ENCODE results near the gene NAPA. TPM values are rescaled to one million over a fixed set of nuclear protein-coding genes. Genes with fewer than 3 reads are reported as not detected.

The NAPA gene
- total RNA-seq, 6 donors from 2014 or later = 107 to 183 (median 152) TPM

DNA sequence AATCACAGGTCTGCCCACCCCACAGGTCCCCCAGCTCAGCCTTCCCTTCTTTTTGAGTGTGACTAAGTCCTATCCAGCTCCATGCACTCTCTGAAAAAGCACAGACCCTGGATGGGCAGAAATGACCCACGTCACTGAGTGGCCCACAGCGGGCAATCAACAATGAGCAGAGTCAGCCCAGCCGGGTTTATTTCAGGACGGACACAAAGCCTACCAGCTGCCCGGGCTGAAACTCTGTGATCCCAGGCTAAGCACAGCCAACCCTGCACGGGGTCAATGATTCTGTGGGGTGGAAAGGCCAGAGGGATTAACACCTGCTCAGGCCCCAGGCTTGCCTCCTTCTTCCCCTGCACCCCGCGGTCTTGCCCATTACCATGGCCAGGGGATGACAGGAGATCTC, 8.4 kb downstream of the NAPA start:
- Histone ChIP-seq H3K4me1 (peaks cover 47 to 54% (median 48%) of the 10 kb centered on the region in 4 donors), H3K4me3 (no peak overlapping the region), H3K36me3 (peaks cover 0 to 51% (median 26%) of the 10 kb centered on the region in 4 donors), H3K27me3 (no peaks in the 10 kb centered on the region), H3K27ac (no peak overlapping the region), H3K9me3 (no peaks in the 10 kb centered on the region)
- ATAC-seq (ENCODE audit: low FRiP score in 2 of 2) = no peak
- 83 to 96% methylated on average over 5 to 6 of the region's 8 CpGs for WGBS, 2 donors
- DNase-seq = no peak
- no peak for TF ChIP-seq POLR2AphosphoS5 (IDR thresholded peaks at IDR 0.05)
- no peak for TF ChIP-seq EP300 (IDR thresholded peaks at IDR 0.05)
- no peak for TF ChIP-seq CTCF (IDR thresholded peaks at IDR 0.05)
- no peak for TF ChIP-seq POLR2A (IDR thresholded peaks at IDR 0.05)

DNA sequence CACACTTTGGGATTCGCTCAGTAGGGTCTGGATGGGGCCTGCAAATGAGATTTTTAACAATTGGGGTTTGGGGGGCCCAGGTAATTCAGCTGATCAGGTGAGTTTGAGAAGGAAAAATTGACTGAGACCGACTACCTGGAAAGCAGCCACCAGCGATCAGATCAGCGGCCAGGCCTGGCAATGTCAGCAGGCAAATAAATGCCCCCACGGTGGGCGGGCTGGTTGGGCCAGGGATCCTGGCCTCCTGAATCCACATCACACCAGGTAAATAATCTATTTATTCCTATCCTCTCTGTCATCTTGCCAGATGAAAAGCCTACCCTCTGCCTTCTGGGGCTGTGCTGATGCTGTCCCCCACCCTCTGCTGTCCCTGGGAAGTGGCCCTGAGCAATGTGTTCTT, 9.4 kb downstream of the NAPA start:
- no peak for ATAC-seq (ENCODE audit: low FRiP score in 2 of 2)
- no peak for DNase-seq
- peaks cover 0 to 58% (median 35%) of the 10 kb centered on the region in 4 donors for H3K36me3 ChIP-seq
- H3K4me1 ChIP-seq = peaks cover 37 to 44% (median 38%) of the 10 kb centered on the region in 4 donors
- no peak overlapping the region for H3K4me3 ChIP-seq
- 94 to 98% methylated on average over 6 of the region's 6 CpGs for WGBS, 2 donors
- H3K27me3 ChIP-seq = no peaks in the 10 kb centered on the region
- H3K27ac ChIP-seq = no peak overlapping the region
- no peaks in the 10 kb centered on the region for H3K9me3 ChIP-seq
- TF ChIP-seq POLR2AphosphoS5 (IDR thresholded peaks at IDR 0.05) (no peak), CTCF (IDR thresholded peaks at IDR 0.05) (no peak), POLR2A (IDR thresholded peaks at IDR 0.05) (no peak), EP300 (IDR thresholded peaks at IDR 0.05) (no peak)

DNA sequence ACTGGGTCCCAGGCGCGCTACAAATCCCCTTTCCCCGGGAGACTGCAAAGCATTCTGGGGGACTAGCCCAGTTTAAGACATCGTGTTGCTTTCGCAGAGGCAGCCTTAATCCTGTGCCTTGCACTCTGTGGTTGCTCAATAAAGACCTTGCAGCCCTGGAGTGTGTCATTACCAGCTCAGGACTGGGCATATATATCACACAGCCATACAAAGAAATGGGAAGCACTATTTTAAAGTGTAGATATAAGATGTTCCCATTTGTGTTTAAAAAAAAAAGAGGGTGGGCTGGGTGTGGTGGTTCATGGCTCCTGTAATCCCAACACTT, 11.1 kb downstream of the NAPA start:
- WGBS, 2 donors = 75 to 94% methylated on average over 4 to 5 of the region's 5 CpGs
- Histone ChIP-seq H3K4me3 (no peak overlapping the region), H3K9me3 (no peaks in the 10 kb centered on the region), H3K36me3 (peaks cover 2 to 71% (median 50%) of the 10 kb centered on the region in 4 donors), H3K27ac (no peak overlapping the region), H3K4me1 (peaks cover 22 to 28% (median 23%) of the 10 kb centered on the region in 4 donors), H3K27me3 (no peaks in the 10 kb centered on the region)
- TF ChIP-seq CTCF (IDR thresholded peaks at IDR 0.05) (no peak), EP300 (IDR thresholded peaks at IDR 0.05) (no peak), POLR2A (IDR thresholded peaks at IDR 0.05) (no peak), POLR2AphosphoS5 (IDR thresholded peaks at IDR 0.05) (no peak)
- ATAC-seq (ENCODE audit: low FRiP score in 2 of 2) (no peak), DNase-seq (no peak)

DNA sequence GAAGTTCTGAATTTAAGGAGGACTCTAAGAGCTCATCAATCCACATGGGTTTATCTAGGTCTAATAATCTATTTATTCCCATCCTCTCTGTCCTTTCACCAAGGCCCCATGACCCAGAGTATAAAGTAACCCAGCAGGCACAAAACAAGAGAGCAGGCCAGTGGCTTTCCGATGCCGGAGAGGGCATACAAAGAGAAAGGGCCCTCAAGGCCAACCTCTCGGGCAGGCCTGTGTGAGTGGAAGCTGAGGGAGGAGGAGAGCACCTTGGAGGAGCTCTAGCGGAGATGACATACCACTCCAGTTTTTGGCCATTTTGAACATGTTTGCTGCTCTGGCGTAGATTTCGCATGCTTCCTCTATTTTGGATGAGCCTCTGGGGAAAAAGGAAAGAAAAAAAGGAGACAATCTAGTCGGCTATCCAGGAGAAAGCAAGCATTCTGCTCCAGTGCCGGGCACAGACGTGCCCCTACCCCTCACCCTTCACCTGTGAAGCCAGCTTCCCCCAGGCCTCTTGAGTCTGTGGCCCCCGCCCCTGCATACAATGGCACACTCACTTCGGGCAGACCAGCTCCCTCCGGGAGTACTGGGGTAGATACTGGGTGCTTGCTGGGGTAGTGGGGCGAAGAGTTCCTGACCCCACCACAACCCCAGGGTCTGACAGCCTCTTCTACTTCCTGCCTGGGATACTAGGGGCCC, 11.6 kb downstream of the NAPA start:
- no peak for TF ChIP-seq CTCF (IDR thresholded peaks at IDR 0.05)
- Histone ChIP-seq H3K27ac (no peak overlapping the region), H3K9me3 (no peaks in the 10 kb centered on the region), H3K4me3 (no peak overlapping the region), H3K4me1 (peaks cover 16 to 23% (median 18%) of the 10 kb centered on the region in 4 donors), H3K36me3 (peaks cover 2 to 76% (median 55%) of the 10 kb centered on the region in 4 donors), H3K27me3 (no peaks in the 10 kb centered on the region)
- 96 to 97% methylated on average over 11 to 13 of the region's 13 CpGs for WGBS, 2 donors
- DNase-seq = no peak
- ATAC-seq (ENCODE audit: low FRiP score in 2 of 2) = no peak
